CD4-positive, alpha-beta T cell treated with Interferon gamma for 1 hour (primary cell): ENCODE measurements around the gene ABCC5.
"Not testable (repeated sequence)": the region's sequence is repeated elsewhere in the genome, so short reads cannot be mapped to it uniquely, and the experiment has no call there.

ENCODE experiments used
- DNase-seq: peaks from one replicate; pipeline ENCODE4 v3.0.0-alpha.2; 2020

Gene ABCC5

GRCh38 chr3:183884097-183884426 lies 133.6 kb downstream of the ABCC5 start:
- no peak for DNase-seq

GRCh38 chr3:183883291-183884096 lies 134.2 kb downstream of the ABCC5 start:
- DNase-seq: no peak

- no peak for DNase-seq
These were observed 137.6 kb downstream of the ABCC5 start for GRCh38 chr3:183880121-183880520.

- no peak for DNase-seq
These were observed 138.4 kb downstream of the ABCC5 start for GRCh38 chr3:183879243-183879642.

- DNase-seq: peak; percentile 16
These were observed 139.6 kb downstream of the ABCC5 start for GRCh38 chr3:183878071-183878470.

- not testable (repeated sequence) for DNase-seq
These were observed 140.5 kb downstream of the ABCC5 start for GRCh38 chr3:183877227-183877626.

GRCh38 chr3:183875411-183875810 lies 142.3 kb downstream of the ABCC5 start:
- no peak for DNase-seq

- no peak for DNase-seq
These were observed 143.8 kb downstream of the ABCC5 start for GRCh38 chr3:183873914-183874313.

- DNase-seq: no peak
These were observed 146.1 kb downstream of the ABCC5 start for GRCh38 chr3:183871541-183871940.

GRCh38 chr3:183870563-183870962 lies 147.1 kb downstream of the ABCC5 start:
- no peak for DNase-seq
